Omental fat pad (tissue), 4 donors: ENCODE results near the gene TSPAN31. TPM values are rescaled to one million over a fixed set of nuclear protein-coding genes. Genes with fewer than 3 reads are reported as not detected.

Experiments
- ATAC-seq: fragments of 150-250 bp; one replicate; pipeline ENCODE4 v1.9.1; 2016; ENCODE audit warnings: mild to moderate bottlenecking, moderate library complexity; ENCODE audit not compliant: low FRiP score
- DNase-seq: peaks from one replicate; pipeline ENCODE4 v3.0.0-alpha.2; 2019; ENCODE audit warnings: low spot score
- CTCF ChIP-seq, 3 donors: fragments of 450-650 bp; IDR thresholded peaks; one replicate each; pipeline ENCODE4 v1.5.1; 2016 to 2017; ENCODE audit warnings: antibody characterized with exemption in 3 of 3, mild to moderate bottlenecking in 3 of 3, moderate library complexity in 2 of 3
- total RNA-seq, 4 donors: library from RNA; depleted of rRNA; stranded (reverse); fragments of >200 nt; gene quantifications; one replicate each; pipeline ENCODE4 v1.1.0, GENCODE V29; 2016

Gene TSPAN31
- total RNA-seq, 4 donors from 2014 or later = 41.8 to 70.7 (median 65.7) TPM

GRCh38 chr12:57760347-57760982 lies 15.6 kb downstream of the TSPAN31 start:
- no peak for TF ChIP-seq CTCF (IDR thresholded peaks at IDR 0.05)
- no peak for ATAC-seq
- DNase-seq = no peak

- no peak for DNase-seq
- no peak for ATAC-seq
- TF ChIP-seq CTCF (IDR thresholded peaks at IDR 0.05) = no peak
Observed at GRCh38 chr12:57761391-57761998, 16.7 kb downstream of the TSPAN31 start.

DNA sequence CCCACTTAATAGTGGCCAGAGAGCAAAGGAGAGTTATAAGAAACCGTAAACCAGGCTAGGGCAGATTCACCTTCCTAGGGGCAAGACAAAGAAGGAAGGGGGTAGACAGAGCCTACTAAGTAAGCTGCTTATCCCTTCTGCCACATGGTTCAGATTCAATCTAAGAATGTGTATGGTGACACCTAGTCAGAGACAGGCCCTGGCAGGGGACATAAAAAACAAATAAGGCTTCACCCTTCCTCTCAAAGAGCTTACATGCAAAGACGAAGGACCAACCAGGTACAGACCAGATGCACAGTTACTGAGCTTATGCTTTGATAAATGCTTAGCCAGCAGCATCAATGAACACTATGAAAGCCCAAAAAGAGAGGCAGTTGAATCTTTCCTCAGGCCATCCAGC lies 17.6 kb downstream of the TSPAN31 start:
- ATAC-seq (no peak), DNase-seq (no peak)
- TF ChIP-seq CTCF (IDR thresholded peaks at IDR 0.05) = no peak

DNA sequence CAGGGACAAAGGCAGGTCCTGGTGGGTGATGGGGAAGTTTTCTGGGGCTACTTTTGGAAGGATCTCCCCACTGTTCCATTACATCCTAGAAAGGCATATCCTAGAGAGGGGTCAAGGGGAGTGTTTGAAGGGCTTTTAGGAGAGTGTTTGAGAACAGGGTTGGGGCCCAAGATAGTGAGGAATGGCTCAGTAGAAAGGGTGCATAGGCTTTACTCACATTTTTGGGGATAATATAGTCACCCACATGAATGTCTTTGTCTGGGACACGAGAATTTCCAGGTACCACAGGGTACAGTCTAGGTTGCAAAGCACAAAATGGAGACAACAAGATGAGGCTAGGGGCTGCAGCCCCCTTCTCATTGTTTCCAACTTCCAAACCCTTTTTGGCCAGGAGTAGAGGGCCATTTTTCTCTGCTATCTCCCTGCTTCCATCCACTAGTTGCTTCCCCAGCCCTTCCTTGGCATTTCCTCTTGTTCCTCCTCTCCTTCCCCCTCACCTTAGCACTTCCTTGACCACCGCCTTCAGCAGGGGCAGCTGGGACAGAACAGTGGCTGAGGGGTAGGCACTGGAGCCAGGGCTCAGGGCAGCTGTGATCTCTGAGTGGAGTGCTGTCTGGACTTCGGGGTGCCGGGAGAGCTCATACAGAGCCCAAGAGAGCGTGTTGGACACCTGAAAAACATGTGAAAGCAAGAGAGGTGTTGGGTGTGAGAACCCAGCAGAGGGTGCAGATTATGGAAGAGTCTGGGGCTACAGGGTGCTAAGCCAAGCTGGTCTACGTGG lies 19.2 kb downstream of the TSPAN31 start:
- no peak for TF ChIP-seq CTCF (IDR thresholded peaks at IDR 0.05)
- DNase-seq = no peak

GRCh38 chr12:57764662-57765002 lies 19.8 kb downstream of the TSPAN31 start:
- ATAC-seq (no peak), DNase-seq (no peak)
- no peak for TF ChIP-seq CTCF (IDR thresholded peaks at IDR 0.05)

More for the DNA sequence above, 19.2 kb downstream of the TSPAN31 start:
- no peak for ATAC-seq

DNA sequence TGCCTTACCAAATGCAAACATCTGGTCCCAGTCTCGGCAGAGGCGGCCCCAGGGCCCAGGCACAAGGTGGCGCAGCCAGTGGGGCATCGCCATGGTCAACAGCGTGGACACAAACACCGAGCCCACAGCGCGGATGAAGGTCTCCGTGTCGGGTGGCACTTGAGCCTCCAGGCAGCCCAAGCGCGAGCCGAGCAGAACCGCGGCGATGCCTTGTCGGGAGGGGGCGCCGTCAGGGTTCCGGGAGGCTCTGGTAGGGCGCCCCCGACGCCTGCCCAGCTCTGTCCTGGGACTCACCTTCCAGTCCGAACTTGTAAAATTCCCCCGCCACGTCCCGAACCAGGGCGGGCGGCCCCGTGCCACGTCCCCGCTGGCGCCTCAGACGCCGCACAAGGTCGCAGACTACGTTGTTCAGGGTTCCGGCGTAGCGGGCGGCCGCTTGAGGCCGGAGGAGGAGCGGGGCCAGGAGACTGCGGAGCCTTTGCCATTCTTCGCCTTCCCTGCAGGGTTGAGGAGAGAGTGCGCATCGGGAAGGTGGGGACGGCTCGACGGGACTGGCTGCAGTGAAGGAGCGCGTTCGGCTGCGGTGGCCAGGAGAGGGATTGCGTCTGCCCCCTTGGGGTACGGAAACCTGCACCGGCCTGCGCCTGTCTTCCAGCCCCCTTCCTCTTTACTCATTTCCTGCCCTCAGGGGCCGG lies 20.3 kb downstream of the TSPAN31 start:
- peak; percentile 64 for ATAC-seq
- TF ChIP-seq CTCF (IDR thresholded peaks at IDR 0.05) = no peak

More for the DNA sequence above, 20.3 kb downstream of the TSPAN31 start:
- DNase-seq = no peak
